Body of pancreas (tissue), 4 donors: Measurements from ENCODE around the gene WDR82. TPM values are rescaled to one million over a fixed set of nuclear protein-coding genes. Genes with fewer than 3 reads are reported as not detected.

Experiments
- ATAC-seq: fragments of 150-250 bp; one replicate; pipeline ENCODE4 v1.9.1; 2016
- DNase-seq, 4 donors: peaks; one replicate each; pipeline ENCODE4 v3.0.0-alpha.2; 2019
- H3K27ac ChIP-seq, 4 donors: fragments of 200-600 bp; sonication (generic); 1 replicate in 3 of 4; 2 replicates in 1 of 4; pipeline versions ENCODE4 v1.5.1 to v1.6.1; 2016 to 2019; ENCODE audit warnings: mild to moderate bottlenecking in 1 of 4, mixed read lengths in 1 of 4, moderate library complexity in 1 of 4
- H3K27me3 ChIP-seq, 2 donors: fragments of 200-600 bp; sonication (generic); one replicate each; pipeline ENCODE4 v1.6.0; 2016; ENCODE audit warnings: mild to moderate bottlenecking in 1 of 2
- H3K36me3 ChIP-seq, 2 donors: fragments of 200-600 bp; sonication (generic); replicated peaks in 1 of 2; 2 replicates each; pipeline ENCODE4 v1.5.1; 2016; ENCODE audit warnings: low read depth in 2 of 2; ENCODE audit not compliant: insufficient read depth in 1 of 2
- H3K4me1 ChIP-seq: fragments of 200-600 bp; sonication (generic); one replicate; pipeline ENCODE4 v1.6.0; 2016
- H3K4me3 ChIP-seq, 2 donors: fragments of 200-600 bp; sonication (generic); 1 replicate in 1 of 2; 2 replicates in 1 of 2; pipeline ENCODE4 v1.5.1; 2016 to 2019
- H3K9me3 ChIP-seq, 3 donors: fragments of 200-600 bp; sonication (generic); 1 replicate in 2 of 3; 2 replicates in 1 of 3; pipeline ENCODE4 v1.5.1; 2016
- CTCF ChIP-seq, 7 experiments: fragments of 450-650 bp in 4 of 7; fragments of 200-600 bp in 3 of 7; sonication (generic) in 3 of 7; IDR thresholded peaks; one replicate each; pipeline ENCODE4 v1.5.1; 2016 to 2019; ENCODE audit warnings: antibody characterized with exemption in 7 of 7
- POLR2A ChIP-seq, 3 donors: fragments of 450-650 bp; IDR thresholded peaks; one replicate each; pipeline ENCODE4 v1.6.1; 2016; ENCODE audit warnings: antibody characterized with exemption in 3 of 3, mild to moderate bottlenecking in 2 of 3
- WGBS, 2 donors: methylation state at CpG; one replicate each; pipeline ENCODE4 v1.1.5; 2017; 5-methylcytosine and 5-hydroxymethylcytosine counted together
- intact Hi-C: fragments of 100-400 bp; cut with DNase I; formaldehyde crosslinking; loops from one replicate; pipeline ENCODE4 v1.15.1; 2023
- total RNA-seq, 2 donors: library from RNA; depleted of rRNA; stranded (reverse); fragments of >200 nt; gene quantifications; one replicate each; pipeline ENCODE4 v1.1.0, GENCODE V29; 2016

WDR82 gene
- total RNA-seq, 2 donors from 2014 or later, result 19.1 to 21.5 TPM

GRCh38 chr3:52297242-52298148 is 19.0 kb upstream of the WDR82 start:
- H3K36me3 ChIP-seq, result no peaks in the 10 kb centered on the region
- TF ChIP-seq CTCF (IDR thresholded peaks at IDR 0.05) (no peak), POLR2A (IDR thresholded peaks at IDR 0.05) (no peak)
- H3K27me3 ChIP-seq, result no peaks in the 10 kb centered on the region
- no peak overlapping the region for H3K4me3 ChIP-seq
- DNase-seq (no peak), ATAC-seq (no peak)
- H3K9me3 ChIP-seq, result no peaks in the 10 kb centered on the region
- intact Hi-C loops, result no loop called here
- H3K27ac ChIP-seq, result no peak overlapping the region
- peaks cover 36% of the 10 kb centered on the region for H3K4me1 ChIP-seq
- WGBS, 2 donors, result 63 to 68% methylated on average over 7 to 11 of the region's 11 CpGs

GRCh38 chr3:52295671-52296208 is 17.3 kb upstream of the WDR82 start:
- Histone ChIP-seq H3K4me1 (peaks cover 45% of the 10 kb centered on the region), H3K9me3 (no peaks in the 10 kb centered on the region), H3K27ac (no peak overlapping the region), H3K4me3 (no peak overlapping the region), H3K36me3 (peaks cover 0 to 3% of the 10 kb centered on the region in 2 donors), H3K27me3 (no peaks in the 10 kb centered on the region)
- TF ChIP-seq POLR2A (IDR thresholded peaks at IDR 0.05), result no peak
- TF ChIP-seq CTCF (IDR thresholded peaks at IDR 0.05), result no peak
- WGBS, 2 donors, result 86 to 93% methylated on average over 5 of the region's 5 CpGs
- intact Hi-C loops, result no loop called here
- DNase-seq, result no peak
- ATAC-seq, result no peak

- ATAC-seq, result no peak
- no peak for DNase-seq
- H3K9me3 ChIP-seq, result no peaks in the 10 kb centered on the region
- no peaks in the 10 kb centered on the region for H3K27me3 ChIP-seq
- peaks cover 0 to 3% of the 10 kb centered on the region in 2 donors for H3K36me3 ChIP-seq
- intact Hi-C loops, result loop anchor here (5.0 kb wide), 1 partner anchor 48 kb away; no protein-coding TSS in a partner anchor
- WGBS, 2 donors, result 89 to 92% methylated on average over 8 to 11 of the region's 11 CpGs
- no peak overlapping the region for H3K4me3 ChIP-seq
- TF ChIP-seq CTCF (IDR thresholded peaks at IDR 0.05), result no peak
- peaks cover 45% of the 10 kb centered on the region for H3K4me1 ChIP-seq
- no peak overlapping the region for H3K27ac ChIP-seq
Observed at GRCh38 chr3:52294320-52295150, 16.1 kb upstream of the WDR82 start.

GRCh38 chr3:52293491-52294319 is 15.3 kb upstream of the WDR82 start:
- 88% methylated on average over 12 to 17 of the region's 17 CpGs for WGBS, 2 donors
- peaks cover 0 to 3% of the 10 kb centered on the region in 2 donors for H3K36me3 ChIP-seq
- ATAC-seq (no peak), DNase-seq (no peak)
- H3K4me1 ChIP-seq, result peaks cover 45% of the 10 kb centered on the region
- no peaks in the 10 kb centered on the region for H3K27me3 ChIP-seq
- H3K4me3 ChIP-seq, result no peak overlapping the region
- H3K9me3 ChIP-seq, result no peaks in the 10 kb centered on the region
- intact Hi-C loops, result loop anchor here (5.0 kb wide), 1 partner anchor 49 kb away; no protein-coding TSS in a partner anchor
- TF ChIP-seq CTCF (IDR thresholded peaks at IDR 0.05) (no peak), POLR2A (IDR thresholded peaks at IDR 0.05) (no peak)
- no peak overlapping the region for H3K27ac ChIP-seq
